ACC112 (cell line): Measurements from ENCODE around the gene ZNF862.
"Not testable (repeated sequence)": the region's sequence is repeated elsewhere in the genome, so short reads cannot be mapped to it uniquely, and the experiment has no call there.

Source experiments
- H2AFZ ChIP-seq: fragments of 200-600 bp; sonication (generic); one replicate; pipeline ENCODE4 v1.6.0; 2017; ENCODE audit warnings: antibody characterized with exemption, low read length; ENCODE audit not compliant: unreplicated experiment
- H3K27ac ChIP-seq: fragments of 200-600 bp; sonication (generic); 2 replicates; pipeline ENCODE4 v1.5.1; 2014; ENCODE audit warnings: low read depth, mild to moderate bottlenecking, antibody characterized with exemption, low read length, moderate library complexity
- H3K27me3 ChIP-seq: fragments of 200-600 bp; sonication (generic); 2 replicates; pipeline ENCODE4 v1.6.1; 2014; ENCODE audit warnings: mild to moderate bottlenecking, antibody characterized with exemption, low read length, moderate library complexity, mixed read lengths; ENCODE audit not compliant: insufficient read depth
- H3K36me3 ChIP-seq: fragments of 200-600 bp; sonication (generic); 2 replicates; pipeline ENCODE4 v1.6.1; 2016; ENCODE audit warnings: mild to moderate bottlenecking, antibody characterized with exemption, low read length, moderate library complexity, mixed read lengths; ENCODE audit not compliant: insufficient read depth
- H3K4me1 ChIP-seq: fragments of 200-600 bp; sonication (generic); one replicate; pipeline ENCODE4 v1.6.1; 2016; ENCODE audit warnings: low read length, mixed read lengths; ENCODE audit not compliant: insufficient read depth, unreplicated experiment, control insufficient read depth
- H3K4me3 ChIP-seq: fragments of 200-600 bp; sonication (generic); 2 replicates; pipeline ENCODE4 v1.5.1; 2014; ENCODE audit warnings: mild to moderate bottlenecking, low read depth, low read length
- H3K79me2 ChIP-seq: fragments of 200-600 bp; sonication (generic); one replicate; pipeline ENCODE4 v1.6.0; 2016; ENCODE audit warnings: low read length; ENCODE audit not compliant: control insufficient read depth, unreplicated experiment, insufficient read depth

ZNF862 gene

GRCh38 chr7:149894957-149895356, 56.8 kb downstream of the ZNF862 start:
- H2AFZ ChIP-seq, H3K4me1 ChIP-seq, H3K36me3 ChIP-seq, H3K27me3 ChIP-seq, H3K4me3 ChIP-seq, H3K27ac ChIP-seq, H3K79me2 ChIP-seq: not testable (repeated sequence)

DNA sequence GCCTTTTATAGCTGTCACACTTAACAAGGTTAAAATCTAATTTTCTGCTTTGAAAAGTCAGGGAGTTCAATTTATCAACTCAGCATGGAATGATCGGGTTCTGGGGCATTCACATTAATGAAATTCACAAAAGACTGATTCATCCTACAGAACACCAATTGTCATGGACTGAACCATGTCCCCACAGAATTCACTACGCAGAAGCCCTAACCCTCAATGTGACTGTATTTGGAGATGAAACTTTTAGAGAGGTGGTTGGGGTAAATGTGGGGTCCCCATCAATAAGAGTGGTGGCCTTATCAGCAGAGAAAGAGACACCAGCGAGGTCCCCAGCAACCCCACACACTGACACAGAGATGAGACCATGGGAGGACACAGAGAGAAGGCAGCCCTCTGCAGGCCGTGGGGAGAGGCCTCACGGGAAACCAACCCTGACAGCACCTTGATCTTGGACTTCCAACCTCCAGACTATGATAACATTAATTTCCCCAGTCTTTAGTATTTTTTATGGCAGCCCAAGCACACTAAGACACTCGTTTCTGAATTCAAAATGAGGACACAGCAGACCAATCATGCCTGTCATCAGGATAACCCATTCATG, 69.7 kb downstream of the ZNF862 start:
- H3K4me1 ChIP-seq, H3K79me2 ChIP-seq, H3K4me3 ChIP-seq, H3K36me3 ChIP-seq, H2AFZ ChIP-seq, H3K27me3 ChIP-seq, H3K27ac ChIP-seq: not testable (repeated sequence)

GRCh38 chr7:149910219-149910618, 72.0 kb downstream of the ZNF862 start:
- H2AFZ ChIP-seq, H3K4me1 ChIP-seq, H3K36me3 ChIP-seq, H3K79me2 ChIP-seq, H3K27me3 ChIP-seq, H3K4me3 ChIP-seq, H3K27ac ChIP-seq: not testable (repeated sequence)

DNA sequence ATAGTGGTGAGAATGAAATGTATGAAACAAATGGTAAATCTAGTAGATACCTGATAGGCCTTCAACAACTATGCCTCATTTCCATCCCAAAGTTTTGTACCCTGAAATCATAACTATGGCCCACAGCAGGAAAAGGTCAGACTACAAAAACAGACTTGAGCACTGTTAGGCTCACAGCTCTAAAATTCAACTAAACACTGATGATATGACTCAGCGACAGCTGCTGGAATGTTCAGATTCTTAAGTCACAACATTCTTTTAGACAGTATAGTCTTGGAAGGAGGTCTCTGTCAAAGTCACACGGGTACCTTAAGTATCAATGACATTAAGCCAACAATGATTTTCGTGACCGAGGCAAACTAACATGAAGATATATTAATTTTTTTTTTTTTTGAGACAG, 74.0 kb downstream of the ZNF862 start:
- H3K79me2 ChIP-seq, H3K4me3 ChIP-seq, H3K27me3 ChIP-seq, H3K36me3 ChIP-seq, H3K4me1 ChIP-seq, H2AFZ ChIP-seq, H3K27ac ChIP-seq: not testable (repeated sequence)
